CD4-positive, alpha-beta T cell treated with Interferon gamma for 1 hour (primary cell): ENCODE data around the gene LRRC8D.
A peak's percentile ranks its signal among the peaks of the same experiment; 100 is the strongest.
"Not testable (repeated sequence)": the region's sequence is repeated elsewhere in the genome, so short reads cannot be mapped to it uniquely, and the experiment has no call there.

Source experiments
- DNase-seq: peaks from one replicate; pipeline ENCODE4 v3.0.0-alpha.2; 2020

The LRRC8D gene

DNA sequence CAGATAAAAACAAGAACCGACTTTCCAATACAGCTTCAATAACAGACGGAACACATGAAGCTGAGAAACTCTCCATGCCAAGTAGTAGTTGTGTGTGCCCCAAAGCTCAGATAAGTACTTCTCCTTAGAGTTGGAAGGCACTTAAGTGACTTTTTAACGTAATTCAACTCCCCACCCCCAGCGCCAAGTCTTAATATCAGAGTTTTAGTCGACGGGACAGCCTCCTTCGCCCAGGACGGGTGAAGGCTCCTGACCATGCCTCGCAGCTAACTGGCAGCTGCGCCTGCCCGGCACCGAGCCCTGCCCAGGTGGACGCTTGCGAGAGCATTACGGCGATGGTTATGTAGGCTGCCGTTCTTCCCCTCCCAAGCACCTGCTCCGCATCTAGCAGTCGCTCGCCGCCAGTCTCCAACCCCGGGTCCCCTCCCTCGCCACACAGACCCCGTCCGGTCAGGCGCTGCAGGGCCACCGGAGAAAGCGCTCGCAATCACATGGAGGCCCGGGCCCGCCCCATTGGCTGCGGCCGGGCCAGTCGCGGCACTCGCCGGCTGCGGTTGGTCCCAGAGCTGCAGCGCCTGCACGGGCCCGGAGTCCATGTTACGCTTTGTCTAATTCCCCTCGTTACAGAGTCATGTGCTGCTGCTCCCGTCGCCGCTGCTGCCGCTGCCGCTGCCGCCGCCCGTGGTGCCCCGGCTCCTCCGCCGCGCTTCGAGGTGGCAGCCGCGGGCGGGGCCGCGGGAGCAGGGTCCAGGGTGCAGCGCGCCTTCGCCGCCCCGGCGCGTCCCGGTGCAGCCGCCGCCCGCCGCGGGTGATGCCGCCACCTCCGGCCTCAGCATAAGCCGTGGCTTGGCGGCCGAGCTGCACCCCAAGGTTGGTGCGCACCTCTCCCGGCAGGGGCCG lies at the start of gene LRRC8D:
LRRC8D (plus strand) TSS at position 611 of the 900 bp plus-strand sequence. CDS start 112,037 bp downstream, outside the sequence.
- DNase-seq, result peak; percentile 71

- DNase-seq, result no peak
These were observed 48.8 kb upstream of the LRRC8D start for GRCh38 chr1:89771991-89772560.

DNA sequence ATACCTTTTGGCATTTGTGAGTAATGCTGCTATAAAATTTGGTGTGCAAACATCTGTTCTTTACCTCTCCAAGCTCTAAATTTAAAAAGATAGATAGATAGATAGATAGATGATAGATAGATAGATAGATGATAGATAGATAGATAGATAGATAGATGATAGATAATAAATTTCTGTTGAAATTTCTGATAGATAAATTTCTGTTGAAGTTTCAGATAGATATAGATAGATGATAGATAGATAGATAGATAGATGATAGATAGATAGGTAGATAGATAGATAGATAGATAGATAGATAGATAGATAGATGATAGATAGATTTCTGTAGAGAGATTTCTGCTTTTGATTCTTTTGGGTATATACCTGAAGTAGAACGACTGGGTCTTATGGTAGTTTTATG lies 44.7 kb upstream of the LRRC8D start:
- not testable (repeated sequence) for DNase-seq

DNA sequence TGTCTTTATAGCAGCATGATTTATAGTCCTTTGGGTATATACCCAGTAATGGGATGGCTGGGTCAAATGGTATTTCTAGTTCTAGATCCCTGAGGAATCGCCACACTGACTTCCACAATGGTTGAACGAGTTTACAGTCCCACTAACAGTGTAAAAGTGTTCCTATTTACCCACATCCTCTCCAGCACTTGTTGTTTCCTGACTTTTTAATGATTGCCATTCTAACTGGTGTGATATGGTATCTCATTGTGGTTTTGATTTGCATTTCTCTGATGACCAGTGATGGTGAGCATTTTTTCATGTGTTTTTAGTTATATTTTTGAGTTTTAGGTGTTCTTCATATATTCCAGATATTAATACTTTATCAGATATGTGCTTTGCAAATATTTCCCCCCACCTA lies 43.6 kb upstream of the LRRC8D start:
- DNase-seq, result not testable (repeated sequence)

DNA sequence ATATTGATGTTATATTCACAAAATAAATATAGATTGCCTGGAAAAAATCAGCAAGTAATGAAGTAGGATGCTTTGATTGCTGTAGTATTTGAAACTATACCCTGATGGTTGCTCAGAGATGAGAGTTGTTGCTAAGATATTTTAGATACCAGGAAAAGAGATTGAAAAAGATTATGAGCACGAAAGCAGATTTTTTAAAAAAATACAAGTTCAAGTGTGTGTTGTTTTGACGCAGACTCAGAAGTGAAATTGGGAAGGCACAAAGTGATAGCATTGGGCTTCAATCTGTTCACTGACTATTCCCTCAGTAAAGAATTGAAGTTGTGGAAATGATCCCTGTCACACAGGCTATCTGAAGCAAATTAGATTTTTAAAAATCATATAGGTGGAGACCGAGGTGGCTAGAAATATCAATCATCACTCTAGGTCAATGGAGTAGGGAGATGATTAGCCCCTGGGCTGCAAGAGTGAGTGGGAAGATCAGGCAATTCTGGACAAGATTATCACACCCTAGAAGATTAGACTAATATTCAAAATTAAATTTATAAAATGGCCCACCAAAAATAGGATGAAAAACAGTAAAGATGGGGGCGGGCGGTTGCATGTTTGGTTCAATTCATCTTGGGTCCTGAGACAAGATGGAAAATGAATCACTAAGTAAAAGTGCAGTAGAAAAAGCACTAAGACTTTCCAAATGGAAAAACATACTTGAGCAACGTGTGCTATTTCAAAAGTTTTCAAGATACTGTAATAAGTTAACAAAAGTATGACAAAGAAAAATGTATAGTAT lies 41.5 kb upstream of the LRRC8D start:
- no peak for DNase-seq

DNA sequence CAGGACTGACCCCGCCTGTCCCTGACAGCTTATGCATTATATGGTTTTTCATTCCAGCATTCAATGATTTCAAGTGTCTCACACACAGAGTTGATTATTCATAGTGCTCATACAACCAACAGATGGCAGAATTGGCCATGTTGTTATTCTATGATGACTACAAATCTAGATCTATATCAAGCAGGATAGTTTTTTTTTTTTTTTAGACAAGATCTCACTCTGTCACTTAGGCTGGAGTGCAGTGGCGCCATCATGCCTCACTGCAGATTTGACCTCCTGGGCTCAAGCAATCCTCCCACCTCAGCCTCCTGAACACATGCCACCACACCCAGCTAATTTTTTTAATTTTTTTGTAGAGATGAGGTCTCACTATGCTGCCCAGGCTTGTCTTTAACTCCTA lies 40.1 kb upstream of the LRRC8D start:
- no peak for DNase-seq

DNA sequence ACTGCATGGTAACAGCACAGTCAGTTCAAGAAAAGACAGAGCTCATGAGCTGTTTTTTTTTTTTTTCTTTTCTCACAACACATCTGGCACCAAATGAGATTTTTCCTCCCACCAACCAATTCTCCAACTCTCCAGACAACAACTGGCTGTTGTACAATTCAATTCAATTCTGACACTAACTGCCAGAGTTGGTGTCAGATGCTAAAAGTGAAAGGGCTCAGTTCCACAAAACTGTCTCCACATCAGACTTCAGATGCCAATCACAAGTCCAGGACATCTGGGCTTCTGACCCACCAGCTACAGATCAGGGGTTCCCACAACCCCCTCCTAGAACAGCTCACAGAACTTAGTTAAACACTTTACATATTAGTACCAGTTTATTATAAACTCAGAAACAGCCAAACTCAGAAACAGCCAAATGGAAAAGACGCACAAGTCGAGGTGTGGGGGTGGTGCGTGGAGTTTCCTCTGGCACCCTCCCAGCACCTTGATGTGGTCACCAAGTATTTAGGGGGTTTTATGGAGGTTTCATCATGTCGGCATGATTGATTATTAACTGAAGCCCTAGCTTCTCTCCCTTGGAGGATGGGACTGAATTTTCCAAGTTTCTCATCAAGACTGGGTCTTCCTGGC lies 39.2 kb upstream of the LRRC8D start:
- peak; percentile 37 for DNase-seq

- DNase-seq, result no peak
These were observed 34.1 kb upstream of the LRRC8D start for GRCh38 chr1:89786628-89787214.

DNA sequence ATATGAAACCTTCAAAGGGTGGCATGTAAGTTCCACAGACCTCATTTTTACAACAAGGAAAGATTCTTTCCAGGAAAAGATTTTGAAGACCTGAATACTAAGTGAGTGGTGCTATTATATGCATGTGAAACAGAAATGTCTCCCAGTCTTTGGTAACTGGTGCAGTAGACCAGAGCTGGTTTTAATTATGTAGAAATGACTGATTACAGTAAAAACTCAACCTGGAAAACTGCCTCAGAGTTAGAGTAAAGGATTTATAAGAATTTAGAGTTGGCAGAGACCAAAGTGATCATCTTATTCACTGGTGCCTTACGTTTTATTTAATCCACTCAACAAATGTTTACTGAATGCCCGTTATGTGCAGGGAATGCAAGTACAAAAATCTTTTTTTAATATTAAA lies 30.2 kb upstream of the LRRC8D start:
- no peak for DNase-seq

GRCh38 chr1:89791064-89791726 lies 29.6 kb upstream of the LRRC8D start:
- DNase-seq, result no peak

DNA sequence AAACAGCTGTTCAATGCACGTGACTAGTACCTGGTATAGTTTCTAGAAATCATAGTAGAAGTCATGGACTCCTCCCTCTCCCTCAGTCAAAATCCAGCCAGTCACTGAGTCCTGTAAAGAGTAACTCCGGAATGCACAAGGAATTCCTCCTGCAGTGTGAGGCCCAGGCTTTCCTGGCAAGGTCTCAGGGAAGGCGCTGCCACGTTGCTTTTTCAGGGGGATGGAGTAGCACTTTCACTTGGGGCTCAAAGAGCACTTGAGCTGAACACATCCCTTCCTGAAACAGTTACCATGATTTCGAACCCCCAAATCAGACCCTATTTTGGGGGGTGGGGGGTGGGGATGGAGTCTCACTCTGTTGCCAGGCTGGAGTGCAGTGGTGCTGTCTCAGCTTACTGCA lies 26.4 kb upstream of the LRRC8D start:
- DNase-seq, result no peak

GRCh38 chr1:89795571-89795970 lies 25.3 kb upstream of the LRRC8D start:
- DNase-seq, result not testable (repeated sequence)

GRCh38 chr1:89797876-89798275 lies 23.0 kb upstream of the LRRC8D start:
- DNase-seq, result not testable (repeated sequence)

DNA sequence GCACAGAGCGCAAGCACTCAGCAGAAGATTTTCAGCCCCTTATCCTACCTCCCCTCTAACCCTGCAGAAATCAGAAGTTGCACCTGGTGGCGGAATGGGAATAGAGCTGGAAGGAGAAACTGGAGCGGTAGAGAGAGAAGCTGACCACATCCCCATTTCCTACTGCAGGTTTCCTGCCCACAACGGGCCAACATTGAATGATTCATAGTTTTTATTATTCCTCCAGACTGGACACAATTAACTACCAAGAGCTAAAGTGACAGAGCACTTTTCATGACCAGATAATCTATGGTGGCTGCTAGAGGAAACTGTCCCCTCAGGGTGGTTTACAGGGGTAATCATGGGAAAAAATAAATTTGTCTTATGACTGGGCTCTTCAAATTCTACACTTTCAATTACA lies 21.3 kb upstream of the LRRC8D start:
- DNase-seq, result no peak

DNA sequence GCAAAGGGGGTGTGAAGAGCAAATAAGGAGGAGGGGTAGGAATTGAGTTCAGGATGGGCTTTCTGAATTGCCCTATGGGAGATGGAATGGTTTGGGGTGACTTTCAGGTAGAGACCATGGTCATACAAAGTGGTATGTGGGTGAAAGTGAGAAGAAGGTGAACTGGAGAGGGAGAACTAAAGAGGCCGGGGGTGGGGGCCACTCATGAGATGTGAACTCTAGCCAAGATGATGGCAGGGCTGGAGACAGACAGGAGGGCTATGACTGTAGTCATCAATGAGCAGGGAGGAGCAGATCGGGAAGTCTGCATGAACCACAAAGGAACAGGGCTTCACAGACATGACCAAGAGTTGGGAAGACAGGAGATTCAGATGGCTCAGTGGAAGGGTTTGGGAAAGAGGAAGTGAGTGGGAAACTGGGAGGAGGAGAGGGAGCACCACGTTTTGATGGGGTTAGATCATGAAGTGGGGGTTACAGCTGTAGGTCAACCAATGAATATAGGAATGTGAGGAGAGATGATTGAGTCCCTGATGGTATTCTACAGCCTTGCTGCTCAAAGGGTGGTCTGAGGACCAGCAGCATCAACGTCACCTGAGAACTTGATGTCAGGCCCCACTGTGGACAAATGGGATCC lies 20.7 kb upstream of the LRRC8D start:
- DNase-seq, result no peak

GRCh38 chr1:89800718-89801117 lies 20.1 kb upstream of the LRRC8D start:
- no peak for DNase-seq

- DNase-seq, result no peak
These were observed 18.8 kb upstream of the LRRC8D start for GRCh38 chr1:89802051-89802450.

DNA sequence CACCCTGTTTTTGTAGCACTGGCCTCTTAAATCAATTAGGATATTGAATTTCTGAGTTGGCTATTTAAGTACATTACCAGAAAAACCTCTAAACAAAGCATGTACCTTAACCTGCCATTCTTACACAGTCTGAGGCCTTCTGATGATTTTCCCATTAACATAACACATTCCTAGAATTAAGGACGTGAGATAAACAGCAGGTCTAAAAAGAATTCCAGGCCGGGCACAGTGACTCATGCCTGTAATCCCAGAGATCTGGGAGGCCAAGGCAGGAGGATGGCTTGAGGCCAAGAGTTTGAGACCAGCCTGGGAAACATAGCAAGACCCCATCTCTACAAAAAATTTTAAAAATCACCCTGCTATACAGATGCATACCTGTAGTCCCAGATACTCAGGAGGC lies 18.0 kb upstream of the LRRC8D start:
- DNase-seq, result no peak

DNA sequence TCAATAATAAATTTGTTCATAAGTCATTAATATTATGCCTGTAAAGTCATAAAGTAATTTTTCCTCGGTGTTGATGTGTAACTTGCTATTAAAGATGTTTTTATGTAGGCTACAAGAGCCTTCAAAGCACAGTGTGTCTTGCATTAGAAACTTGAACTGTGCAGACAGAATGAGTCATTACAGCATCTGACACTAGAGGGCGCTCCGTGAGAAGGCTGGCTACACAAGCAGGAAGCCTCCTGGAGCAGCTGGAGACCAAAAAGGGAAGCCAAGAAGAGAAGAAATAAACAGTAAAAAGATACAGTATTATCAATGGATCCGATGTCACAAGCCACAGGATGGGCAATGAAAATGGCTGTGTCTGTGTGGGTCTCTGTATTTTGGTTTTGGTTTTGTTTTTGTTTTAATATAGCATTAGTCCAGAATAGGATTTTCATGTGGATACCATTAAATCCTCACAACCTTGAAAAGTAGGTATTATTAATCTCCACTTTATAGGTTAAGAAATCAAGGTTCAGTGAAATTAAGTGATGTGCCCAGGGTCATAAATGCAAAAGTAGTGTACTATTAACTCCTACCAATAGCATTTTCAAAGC lies 16.1 kb upstream of the LRRC8D start:
- peak; percentile 76 for DNase-seq

- no peak for DNase-seq
These were observed 14.2 kb upstream of the LRRC8D start for GRCh38 chr1:89806616-89807015.

DNA sequence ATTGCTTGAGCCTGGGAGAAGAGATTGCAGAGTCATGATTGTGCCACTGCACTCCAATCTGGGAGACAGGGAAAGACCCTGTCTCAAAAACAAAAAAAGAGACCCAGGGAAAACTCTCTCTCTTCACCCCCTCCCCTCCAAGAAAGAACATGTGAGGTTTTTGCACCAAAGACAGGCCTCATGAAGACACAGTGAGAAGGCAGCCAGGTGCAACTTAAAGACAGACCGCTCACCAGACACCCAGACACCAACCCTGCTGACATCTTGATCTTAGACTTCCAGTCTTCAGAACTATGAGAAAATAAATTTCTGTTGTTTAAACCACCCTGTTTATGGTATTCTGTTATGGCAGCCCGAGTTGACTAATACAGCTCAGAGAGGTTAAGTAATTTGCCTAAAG lies 13.3 kb upstream of the LRRC8D start:
- no peak for DNase-seq
